Effector memory CD4-positive, alpha-beta T cell (primary cell): Measurements from ENCODE around the gene PPL.

Experiments used
- DNase-seq, 3 donors: peaks; one replicate each; pipeline ENCODE4 v3.0.0-alpha.2; 2020
- H3K27ac ChIP-seq: 2 replicates; pipeline ENCODE4 v1.7.0; 2013; ENCODE audit warnings: mild to moderate bottlenecking, low read length, moderate library complexity; ENCODE audit not compliant: insufficient read depth, poor library complexity, severe bottlenecking
- H3K27me3 ChIP-seq: replicated peaks from 2 replicates; pipeline ENCODE4 v1.7.0; 2013; ENCODE audit warnings: mild to moderate bottlenecking, low read length; ENCODE audit not compliant: insufficient read depth, control insufficient read depth, poor library complexity, severe bottlenecking
- H3K36me3 ChIP-seq: 2 replicates; pipeline ENCODE4 v1.7.0; 2013; ENCODE audit warnings: mild to moderate bottlenecking, low read length, moderate library complexity; ENCODE audit not compliant: control insufficient read depth, insufficient read depth
- H3K4me1 ChIP-seq: 2 replicates; pipeline ENCODE4 v1.7.0; 2013; ENCODE audit warnings: low read length, mild to moderate bottlenecking; ENCODE audit not compliant: control insufficient read depth, insufficient read depth, poor library complexity, severe bottlenecking
- H3K4me3 ChIP-seq: 2 replicates; pipeline ENCODE4 v1.7.0; 2013; ENCODE audit warnings: low read length, low read depth, mild to moderate bottlenecking; ENCODE audit not compliant: insufficient read depth, poor library complexity, severe bottlenecking
- H3K9me3 ChIP-seq: 2 replicates; pipeline ENCODE4 v1.7.0; 2013; ENCODE audit warnings: mild to moderate bottlenecking, low read length, moderate library complexity; ENCODE audit not compliant: control insufficient read depth

PPL gene

DNA sequence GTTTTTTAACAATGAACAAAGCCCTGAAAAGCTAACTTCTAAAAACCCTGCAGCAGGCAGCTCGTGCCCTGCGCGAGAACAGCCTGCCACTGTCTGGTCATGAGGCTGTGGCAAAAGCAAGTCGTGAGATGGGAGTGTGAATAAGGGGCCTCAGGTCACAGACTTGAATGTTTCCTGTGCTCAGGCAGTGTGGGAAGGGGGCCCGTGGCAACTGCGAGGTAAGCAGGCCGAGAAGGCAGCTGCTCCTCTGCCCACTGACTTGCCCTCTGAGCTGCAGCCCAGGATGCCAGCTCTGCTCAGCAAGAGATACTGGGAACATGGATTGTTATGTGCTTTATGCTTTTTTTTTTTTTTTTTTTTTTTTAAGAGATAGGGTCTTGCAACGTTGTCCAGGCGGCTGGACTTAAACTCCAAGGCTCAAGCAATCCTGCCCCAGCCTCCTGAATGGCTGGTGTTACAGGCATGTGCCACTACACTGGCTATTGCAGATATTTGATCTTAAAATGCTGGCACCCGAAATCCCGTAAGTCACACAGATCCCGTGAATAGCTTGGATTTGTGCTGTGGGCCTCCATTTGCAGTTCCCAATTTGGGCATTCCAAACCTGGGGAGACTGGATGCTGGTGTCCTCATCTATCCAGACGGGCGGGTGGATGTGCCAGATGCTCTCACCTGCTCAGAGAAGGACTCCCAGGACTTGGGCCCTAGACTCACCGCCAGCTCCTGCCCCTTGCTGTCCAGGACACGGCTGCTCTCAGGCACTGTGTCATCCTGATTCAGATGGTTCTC, 45.7 kb downstream of the PPL start:
- no peak for DNase-seq
- Histone ChIP-seq H3K36me3 (peaks cover 4% of the 10 kb centered on the region), H3K27ac (no peak overlapping the region), H3K27me3 (no peaks in the 10 kb centered on the region), H3K4me3 (no peak overlapping the region), H3K9me3 (no peaks in the 10 kb centered on the region), H3K4me1 (no peaks in the 10 kb centered on the region)

DNA sequence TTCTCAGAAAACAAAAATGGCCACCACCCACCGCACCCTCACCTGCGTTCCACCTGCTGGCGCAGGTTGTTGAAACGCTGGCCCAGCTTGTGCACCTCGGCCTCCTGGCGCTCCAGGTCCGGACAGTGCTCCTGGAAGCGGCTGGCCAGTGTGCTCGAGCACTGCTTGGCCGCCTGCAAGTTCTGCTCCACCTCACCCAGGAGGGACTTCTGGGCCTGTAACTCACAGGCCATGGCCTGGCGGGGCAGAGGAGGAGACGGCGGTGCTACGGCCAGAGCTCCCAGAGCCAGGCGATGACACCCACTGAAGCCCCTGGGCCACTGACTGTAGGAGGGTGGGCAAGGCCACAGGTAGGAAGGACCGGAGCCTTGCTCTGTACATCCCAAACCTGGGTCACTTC, 46.3 kb downstream of the PPL start:
- H3K36me3 ChIP-seq: peaks cover 6% of the 10 kb centered on the region
- H3K9me3 ChIP-seq: no peaks in the 10 kb centered on the region
- no peak overlapping the region for H3K27ac ChIP-seq
- DNase-seq: no peak
- H3K27me3 ChIP-seq: no peaks in the 10 kb centered on the region
- H3K4me1 ChIP-seq: no peaks in the 10 kb centered on the region
- no peak overlapping the region for H3K4me3 ChIP-seq

DNA sequence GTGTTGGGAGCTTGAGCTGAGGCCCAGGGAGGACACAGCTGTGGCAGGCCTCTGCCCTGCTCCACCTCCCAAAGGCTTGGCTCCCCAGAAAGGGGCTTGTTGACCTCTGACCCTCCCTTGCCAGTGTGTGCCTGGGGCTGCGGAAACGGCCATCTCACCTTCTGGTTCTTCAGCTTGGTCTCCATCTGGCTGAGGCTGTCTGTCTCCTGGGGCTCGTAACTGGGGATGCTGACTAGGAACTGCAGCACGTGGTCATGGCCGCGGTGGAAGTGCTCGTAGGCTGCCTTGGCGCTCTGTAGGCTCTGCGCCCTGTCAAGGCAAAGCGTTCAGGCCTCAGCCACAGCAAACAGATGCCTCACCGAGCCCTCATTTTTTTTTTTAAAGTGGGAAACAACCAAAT, 46.9 kb downstream of the PPL start:
- H3K9me3 ChIP-seq: no peaks in the 10 kb centered on the region
- no peak for DNase-seq
- no peak overlapping the region for H3K27ac ChIP-seq
- H3K4me3 ChIP-seq: no peak overlapping the region
- H3K36me3 ChIP-seq: peaks cover 7% of the 10 kb centered on the region
- no peaks in the 10 kb centered on the region for H3K27me3 ChIP-seq
- no peaks in the 10 kb centered on the region for H3K4me1 ChIP-seq

DNA sequence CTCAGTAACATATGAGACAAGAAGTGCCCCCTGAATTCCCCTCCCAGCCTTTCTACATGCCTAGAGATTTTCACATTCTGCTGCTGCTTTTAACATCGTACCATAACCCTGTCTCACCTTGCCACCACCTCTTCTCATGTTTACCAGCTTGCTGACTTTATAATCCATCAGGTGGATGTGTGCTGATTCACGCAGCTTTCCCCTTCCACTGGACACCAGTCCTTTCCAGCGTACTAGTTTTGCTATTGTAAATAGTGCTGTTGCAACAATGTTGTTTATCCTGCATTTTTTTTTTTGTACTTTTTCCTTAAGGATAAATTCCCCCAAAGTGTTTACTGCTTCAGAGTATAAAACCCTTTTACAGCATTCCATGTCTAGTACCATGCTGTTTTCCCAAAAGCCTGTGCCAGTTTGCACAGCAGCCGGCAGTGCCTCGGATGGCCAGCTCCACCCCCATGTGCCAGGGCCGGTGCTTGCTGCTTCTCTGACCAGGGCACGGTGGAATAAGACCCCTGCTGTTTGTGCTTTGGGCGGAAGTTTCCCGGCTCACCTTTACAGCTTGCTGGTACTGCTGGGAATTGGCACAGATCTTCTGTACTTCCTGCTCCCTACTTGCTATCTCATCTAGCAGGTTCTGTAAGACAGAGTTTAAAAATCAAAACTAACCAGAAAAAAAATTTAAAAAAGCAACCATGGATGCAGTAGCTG, 48.4 kb downstream of the PPL start:
- no peak overlapping the region for H3K27ac ChIP-seq
- no peaks in the 10 kb centered on the region for H3K27me3 ChIP-seq
- H3K36me3 ChIP-seq: peaks cover 15% of the 10 kb centered on the region
- H3K9me3 ChIP-seq: no peaks in the 10 kb centered on the region
- no peak overlapping the region for H3K4me3 ChIP-seq
- DNase-seq: no peak
- H3K4me1 ChIP-seq: no peaks in the 10 kb centered on the region

DNA sequence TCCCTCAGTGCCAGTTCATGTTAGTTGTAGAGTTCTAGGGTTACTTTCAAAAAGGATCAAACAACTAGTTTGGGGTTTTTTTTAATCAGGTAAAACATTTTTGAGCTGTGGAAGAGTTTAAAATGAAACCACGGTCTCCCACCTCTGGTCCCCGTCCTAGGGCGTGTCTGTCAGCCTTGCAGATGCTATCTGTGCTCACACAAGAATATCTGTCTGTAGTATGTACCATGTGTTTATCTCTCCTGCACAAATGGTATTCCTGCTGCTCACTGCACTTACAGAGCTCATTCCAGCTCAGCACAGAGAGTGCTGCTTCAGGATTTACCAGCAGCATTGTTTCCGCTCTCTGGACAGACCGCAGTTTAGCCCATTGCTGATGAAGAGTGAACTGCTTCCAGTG, 50.8 kb downstream of the PPL start:
- Histone ChIP-seq H3K27ac (no peak overlapping the region), H3K4me3 (no peak overlapping the region), H3K9me3 (no peaks in the 10 kb centered on the region), H3K36me3 (peaks cover 35% of the 10 kb centered on the region), H3K27me3 (no peaks in the 10 kb centered on the region), H3K4me1 (no peaks in the 10 kb centered on the region)
- no peak for DNase-seq

DNA sequence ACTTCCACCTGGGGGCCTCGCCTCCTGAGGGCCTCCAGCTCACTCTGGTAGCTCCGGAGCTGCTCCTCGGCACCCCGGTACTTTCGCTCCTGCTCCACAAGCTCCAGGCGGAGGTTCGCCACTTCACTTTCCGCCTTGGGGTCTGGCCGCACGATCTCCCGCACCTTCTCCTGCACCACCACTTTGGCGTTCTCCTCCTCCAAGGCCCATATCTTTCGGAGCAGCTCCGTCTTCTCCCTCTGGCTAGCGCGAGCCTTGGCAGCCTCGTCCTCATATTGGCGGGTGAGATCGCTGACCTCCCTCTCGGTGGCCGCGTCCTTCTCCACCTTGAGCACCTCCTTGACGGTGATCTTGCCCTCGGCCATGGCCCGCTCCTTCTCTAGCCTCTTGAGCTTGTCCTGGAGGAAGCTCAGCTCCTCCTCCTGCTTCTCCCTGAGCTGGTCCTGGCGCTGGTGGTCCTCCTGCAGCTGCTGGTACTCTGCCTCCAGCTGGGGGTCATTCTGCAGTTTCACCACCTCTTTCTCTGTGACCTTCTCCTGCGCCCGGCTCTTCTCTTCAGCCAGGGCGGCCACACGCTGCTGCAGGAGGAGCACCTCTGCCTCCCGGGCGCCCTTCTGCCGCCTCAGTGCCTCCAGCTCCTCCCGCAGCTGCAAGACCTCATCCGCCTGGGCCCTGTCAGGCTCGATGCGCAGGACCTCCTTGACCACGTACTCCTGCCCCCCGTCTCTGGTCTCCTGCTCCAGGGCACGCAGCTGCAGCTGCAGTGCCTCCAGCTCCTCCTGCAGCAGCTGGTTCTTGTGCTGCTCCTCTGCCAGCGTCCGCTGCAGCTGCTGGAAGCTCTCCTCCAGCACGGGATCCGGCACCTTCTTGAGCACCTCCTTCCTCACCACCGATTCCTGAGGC, 51.7 kb downstream of the PPL start:
- no peak overlapping the region for H3K27ac ChIP-seq
- H3K36me3 ChIP-seq: peaks cover 44% of the 10 kb centered on the region
- H3K4me3 ChIP-seq: no peak overlapping the region

DNA sequence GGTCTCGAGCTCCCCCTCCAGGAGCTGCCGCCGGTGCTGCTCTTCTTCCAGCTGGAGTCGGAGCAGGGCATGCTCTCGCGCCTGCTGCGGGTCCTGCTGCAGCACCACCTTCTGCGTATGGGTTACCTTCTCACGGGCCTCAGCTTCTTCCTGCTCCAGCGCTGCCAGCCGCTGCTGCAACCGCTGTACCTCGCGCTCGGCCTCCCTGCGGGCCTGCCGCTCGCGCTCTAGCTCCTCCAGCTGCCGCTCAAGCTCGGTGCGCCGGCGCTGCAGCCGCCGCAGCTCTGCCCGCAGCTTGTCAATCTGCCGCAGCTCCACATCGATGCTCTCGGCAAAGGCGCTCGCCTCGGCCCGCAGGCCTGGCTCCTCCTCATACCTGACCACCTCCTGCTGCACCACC, 52.7 kb downstream of the PPL start:
- Histone ChIP-seq H3K4me1 (no peaks in the 10 kb centered on the region), H3K36me3 (peaks cover 53% of the 10 kb centered on the region), H3K27ac (no peak overlapping the region), H3K4me3 (no peak overlapping the region), H3K9me3 (no peaks in the 10 kb centered on the region), H3K27me3 (no peaks in the 10 kb centered on the region)
- no peak for DNase-seq

More for the DNA sequence above, 51.7 kb downstream of the PPL start:
- no peak for DNase-seq
- H3K27me3 ChIP-seq: no peaks in the 10 kb centered on the region
- no peaks in the 10 kb centered on the region for H3K4me1 ChIP-seq
- H3K9me3 ChIP-seq: no peaks in the 10 kb centered on the region

DNA sequence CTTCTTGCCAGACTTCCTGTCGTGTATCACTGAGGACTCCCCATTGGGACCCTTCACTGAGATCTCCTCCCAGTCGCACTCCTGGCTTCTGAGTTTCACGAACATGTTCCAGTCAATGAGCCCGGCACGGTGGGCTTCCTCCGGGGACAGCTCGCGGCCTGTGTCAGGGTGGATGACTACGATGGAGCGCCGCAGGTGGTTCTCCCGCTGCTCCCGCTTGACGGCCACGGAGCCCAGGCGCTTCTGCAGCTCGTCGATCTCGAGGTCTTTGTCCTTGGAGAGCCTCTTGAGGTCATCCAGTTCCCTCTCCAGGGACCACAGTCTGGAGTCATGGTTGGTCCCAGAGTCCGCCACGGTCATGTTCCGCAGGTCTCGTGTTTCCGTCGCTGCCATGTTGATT, 53.4 kb downstream of the PPL start:
- no peak for DNase-seq
- Histone ChIP-seq H3K9me3 (no peaks in the 10 kb centered on the region), H3K27me3 (no peaks in the 10 kb centered on the region), H3K36me3 (peaks cover 54% of the 10 kb centered on the region), H3K27ac (no peak overlapping the region), H3K4me1 (no peaks in the 10 kb centered on the region), H3K4me3 (no peak overlapping the region)

DNA sequence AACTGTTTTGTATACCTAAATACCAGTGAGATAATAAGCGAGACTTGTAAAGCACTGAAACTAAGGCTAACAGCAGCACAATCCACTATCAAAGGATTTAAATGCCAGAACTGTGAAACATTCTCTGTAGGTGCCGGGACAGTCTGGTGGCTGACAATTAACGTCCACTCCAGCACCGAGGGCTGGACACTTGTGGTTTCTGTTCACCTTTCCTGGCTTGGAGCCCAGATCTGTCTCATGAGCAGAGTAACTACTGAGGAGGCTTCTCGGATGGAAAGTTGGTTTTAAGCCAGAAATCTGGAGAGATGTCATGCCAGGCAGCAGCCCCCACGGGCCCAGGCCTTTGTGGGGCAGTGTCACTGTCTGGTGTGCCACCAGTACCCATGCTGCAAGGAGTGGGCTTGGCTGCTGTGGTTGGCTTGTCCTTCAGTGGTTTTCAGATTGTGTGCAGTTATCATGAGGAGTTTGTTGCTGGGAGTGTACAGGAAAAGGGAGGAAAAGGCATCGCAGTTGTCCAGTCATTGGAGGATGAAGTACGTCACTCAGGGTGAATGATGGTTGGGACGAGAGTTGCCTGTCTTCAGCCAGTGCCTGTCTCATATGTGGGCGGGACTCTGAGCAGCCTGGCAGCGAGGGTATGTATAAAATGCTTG, 54.2 kb downstream of the PPL start:
- DNase-seq: no peak
- Histone ChIP-seq H3K9me3 (no peaks in the 10 kb centered on the region), H3K36me3 (peaks cover 61% of the 10 kb centered on the region), H3K27me3 (no peaks in the 10 kb centered on the region), H3K27ac (no peak overlapping the region), H3K4me3 (no peak overlapping the region), H3K4me1 (no peaks in the 10 kb centered on the region)
